GM19238 (cell line): ENCODE measurements around the gene GFRA1.
"Not testable (repeated sequence)": the region's sequence is repeated elsewhere in the genome, so short reads cannot be mapped to it uniquely, and the experiment has no call there.

Experiments used
- DNase-seq: peaks from one replicate; pipeline ENCODE4 v3.0.0; 2011; ENCODE audit warnings: low spot score; ENCODE audit not compliant: insufficient read length

Gene GFRA1

GRCh38 chr10:116201011-116201410 is 72.0 kb downstream of the GFRA1 start:
- no peak for DNase-seq

- no peak for DNase-seq
Observed at GRCh38 chr10:116198676-116199035, 74.3 kb downstream of the GFRA1 start.

- DNase-seq, result no peak
Observed at GRCh38 chr10:116197946-116198675, 74.9 kb downstream of the GFRA1 start.

- DNase-seq, result no peak
Observed at GRCh38 chr10:116195583-116195982, 77.4 kb downstream of the GFRA1 start.

- DNase-seq, result no peak
Observed at GRCh38 chr10:116195039-116195438, 78.0 kb downstream of the GFRA1 start.

- DNase-seq, result no peak
Observed at GRCh38 chr10:116194061-116194460, 78.9 kb downstream of the GFRA1 start.

GRCh38 chr10:116190883-116191282 is 82.1 kb downstream of the GFRA1 start:
- no peak for DNase-seq

- no peak for DNase-seq
Observed at GRCh38 chr10:116186273-116186672, 86.7 kb downstream of the GFRA1 start.

- no peak for DNase-seq
Observed at GRCh38 chr10:116185199-116185867, 87.7 kb downstream of the GFRA1 start.

GRCh38 chr10:116184512-116184794 is 88.6 kb downstream of the GFRA1 start:
- no peak for DNase-seq

- no peak for DNase-seq
Observed at GRCh38 chr10:116183733-116184511, 89.1 kb downstream of the GFRA1 start.

GRCh38 chr10:116182426-116182825 is 90.6 kb downstream of the GFRA1 start:
- no peak for DNase-seq

GRCh38 chr10:116178086-116178605 is 94.9 kb downstream of the GFRA1 start:
- DNase-seq, result no peak

- DNase-seq, result no peak
Observed at GRCh38 chr10:116175231-116175630, 97.8 kb downstream of the GFRA1 start.

- no peak for DNase-seq
Observed at GRCh38 chr10:116171505-116171904, 101.5 kb downstream of the GFRA1 start.

GRCh38 chr10:116170815-116171250 is 102.2 kb downstream of the GFRA1 start:
- DNase-seq, result no peak

GRCh38 chr10:116169782-116170445 is 103.1 kb downstream of the GFRA1 start:
- no peak for DNase-seq

GRCh38 chr10:116168745-116169144 is 104.3 kb downstream of the GFRA1 start:
- DNase-seq, result no peak

- DNase-seq, result no peak
Observed at GRCh38 chr10:116168329-116168728, 104.7 kb downstream of the GFRA1 start.

GRCh38 chr10:116165941-116166340 is 107.1 kb downstream of the GFRA1 start:
- DNase-seq, result not testable (repeated sequence)

GRCh38 chr10:116164291-116164690 is 108.7 kb downstream of the GFRA1 start:
- no peak for DNase-seq
